ENCODE measurements around the gene CSNK1G2.

DNA sequence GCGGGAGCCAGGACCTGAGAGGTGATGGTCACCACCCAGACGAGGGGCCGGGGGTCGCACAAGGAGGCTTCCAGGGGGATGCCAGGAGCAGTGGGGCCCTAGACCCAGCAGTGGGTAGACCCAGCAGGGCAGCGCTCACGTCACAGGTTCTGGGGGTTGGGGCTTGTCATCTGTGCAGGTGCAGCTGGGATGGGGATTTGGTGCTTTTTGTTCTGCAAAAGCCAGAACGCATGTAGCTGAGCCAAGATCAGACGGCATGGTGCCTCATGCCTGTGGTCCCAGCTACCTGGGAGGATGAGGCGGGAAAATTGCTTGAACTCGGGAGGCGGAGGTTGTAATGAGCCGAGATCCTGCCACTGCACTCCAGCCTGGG is 15.1 kb downstream of the CSNK1G2 start:
- TF ChIP-seq POLR2A (IDR thresholded peaks at IDR 0.05; ENCODE audit: low read depth, low read length) (no peak), POLR2AphosphoS5 (IDR thresholded peaks at IDR 0.05; ENCODE audit: low read depth, low read length) (no peak), TAF1 (IDR thresholded peaks at IDR 0.05; ENCODE audit: low read depth, low read length) (no peak), PAX5 (IDR thresholded peaks at IDR 0.05; ENCODE audit: insufficient read depth, low read length, severe bottlenecking) (no peak), POU2F2 (IDR thresholded peaks at IDR 0.05; ENCODE audit: low read depth, low read length) (no peak), SPI1 (IDR thresholded peaks at IDR 0.05; ENCODE audit: low read depth, low read length) (no peak)

Measured in GM12891 (cell line).